ENCODE measurements around the gene KLHL29.

KLHL29 gene

GRCh38 chr2:23617811-23618215 is 232.8 kb downstream of the KLHL29 start:
- Histone ChIP-seq H3K9me2 (replicated peaks; ENCODE audit: insufficient read depth, low read length) (no peaks in the 10 kb centered on the region), H2AFZ (ENCODE audit: low read length) (no peak overlapping the region), H3K36me3 (replicated peaks; ENCODE audit: insufficient read depth, low read length) (no peaks in the 10 kb centered on the region), H3K9ac (ENCODE audit: low read length) (no peak overlapping the region), H3K4me2 (ENCODE audit: low read depth, low read length) (no peak overlapping the region), H3F3A (ENCODE audit: insufficient read depth, low read length) (no peaks in the 10 kb centered on the region), H4K20me1 (ENCODE audit: insufficient read depth, low read length) (no peaks in the 10 kb centered on the region), H3K4me3 (ENCODE audit: low read length) (no peak overlapping the region), H3K79me2 (ENCODE audit: low read length) (no peaks in the 10 kb centered on the region), H3K27ac (ENCODE audit: low read length) (no peak overlapping the region), H3K9me3 (replicated peaks; ENCODE audit: insufficient read depth, low read length) (no peaks in the 10 kb centered on the region), H3K27me3 (replicated peaks; ENCODE audit: insufficient read depth, low read length) (no peaks in the 10 kb centered on the region), H3K4me1 (ENCODE audit: low read length) (no peaks in the 10 kb centered on the region)
- DNase-seq = no peak
- TF ChIP-seq EZH2 (optimal IDR thresholded peaks at IDR 0.05; ENCODE audit: low read depth, low read length) = no peak
- no peak for TF ChIP-seq CTCF (IDR thresholded peaks at IDR 0.05; ENCODE audit: low read length)
- TF ChIP-seq EZH2phosphoT487 (IDR thresholded peaks at IDR 0.05; ENCODE audit: low read length) = no peak

- Histone ChIP-seq H3K4me1 (ENCODE audit: low read length) (no peaks in the 10 kb centered on the region), H3K79me2 (ENCODE audit: low read length) (no peaks in the 10 kb centered on the region), H3K27ac (ENCODE audit: low read length) (no peak overlapping the region), H3K9ac (ENCODE audit: low read length) (no peak overlapping the region), H4K20me1 (ENCODE audit: insufficient read depth, low read length) (no peaks in the 10 kb centered on the region), H3K4me2 (ENCODE audit: low read depth, low read length) (no peak overlapping the region), H2AFZ (ENCODE audit: low read length) (no peak overlapping the region), H3K9me2 (replicated peaks; ENCODE audit: insufficient read depth, low read length) (no peaks in the 10 kb centered on the region), H3K4me3 (ENCODE audit: low read length) (no peak overlapping the region), H3K9me3 (replicated peaks; ENCODE audit: insufficient read depth, low read length) (no peaks in the 10 kb centered on the region), H3F3A (ENCODE audit: insufficient read depth, low read length) (no peaks in the 10 kb centered on the region), H3K27me3 (replicated peaks; ENCODE audit: insufficient read depth, low read length) (no peaks in the 10 kb centered on the region), H3K36me3 (replicated peaks; ENCODE audit: insufficient read depth, low read length) (no peaks in the 10 kb centered on the region)
- no peak for DNase-seq
- TF ChIP-seq CTCF (IDR thresholded peaks at IDR 0.05; ENCODE audit: low read length) = no peak
- no peak for TF ChIP-seq EZH2phosphoT487 (IDR thresholded peaks at IDR 0.05; ENCODE audit: low read length)
- no peak for TF ChIP-seq EZH2 (optimal IDR thresholded peaks at IDR 0.05; ENCODE audit: low read depth, low read length)
Observed at GRCh38 chr2:23618265-23618664, 233.3 kb downstream of the KLHL29 start.

GRCh38 chr2:23618794-23619530 is 234.0 kb downstream of the KLHL29 start:
- Histone ChIP-seq H3K4me1 (ENCODE audit: low read length) (no peaks in the 10 kb centered on the region), H3K27me3 (replicated peaks; ENCODE audit: insufficient read depth, low read length) (no peaks in the 10 kb centered on the region), H4K20me1 (ENCODE audit: insufficient read depth, low read length) (no peaks in the 10 kb centered on the region), H3K79me2 (ENCODE audit: low read length) (no peaks in the 10 kb centered on the region), H3K36me3 (replicated peaks; ENCODE audit: insufficient read depth, low read length) (no peaks in the 10 kb centered on the region), H3F3A (ENCODE audit: insufficient read depth, low read length) (no peaks in the 10 kb centered on the region), H2AFZ (ENCODE audit: low read length) (no peak overlapping the region), H3K4me3 (ENCODE audit: low read length) (no peak overlapping the region), H3K9me2 (replicated peaks; ENCODE audit: insufficient read depth, low read length) (no peaks in the 10 kb centered on the region), H3K9ac (ENCODE audit: low read length) (no peak overlapping the region), H3K9me3 (replicated peaks; ENCODE audit: insufficient read depth, low read length) (no peaks in the 10 kb centered on the region), H3K27ac (ENCODE audit: low read length) (no peak overlapping the region), H3K4me2 (ENCODE audit: low read depth, low read length) (no peak overlapping the region)
- no peak for TF ChIP-seq CTCF (IDR thresholded peaks at IDR 0.05; ENCODE audit: low read length)
- TF ChIP-seq EZH2phosphoT487 (IDR thresholded peaks at IDR 0.05; ENCODE audit: low read length) = no peak
- TF ChIP-seq EZH2 (optimal IDR thresholded peaks at IDR 0.05; ENCODE audit: low read depth, low read length) = no peak
- no peak for DNase-seq
